GM12874 (cell line): ENCODE data around the gene ITPR2.

Source experiments
- TF ChIP-seq, protein P1 (sequence below): IDR thresholded peaks from 2 replicates; pipeline ENCODE4 v1.5.1; 2011; ENCODE audit warnings: low read depth, mild to moderate bottlenecking, control low read depth, low read length, moderate library complexity; ENCODE audit not compliant: insufficient read depth

ITPR2 gene

DNA sequence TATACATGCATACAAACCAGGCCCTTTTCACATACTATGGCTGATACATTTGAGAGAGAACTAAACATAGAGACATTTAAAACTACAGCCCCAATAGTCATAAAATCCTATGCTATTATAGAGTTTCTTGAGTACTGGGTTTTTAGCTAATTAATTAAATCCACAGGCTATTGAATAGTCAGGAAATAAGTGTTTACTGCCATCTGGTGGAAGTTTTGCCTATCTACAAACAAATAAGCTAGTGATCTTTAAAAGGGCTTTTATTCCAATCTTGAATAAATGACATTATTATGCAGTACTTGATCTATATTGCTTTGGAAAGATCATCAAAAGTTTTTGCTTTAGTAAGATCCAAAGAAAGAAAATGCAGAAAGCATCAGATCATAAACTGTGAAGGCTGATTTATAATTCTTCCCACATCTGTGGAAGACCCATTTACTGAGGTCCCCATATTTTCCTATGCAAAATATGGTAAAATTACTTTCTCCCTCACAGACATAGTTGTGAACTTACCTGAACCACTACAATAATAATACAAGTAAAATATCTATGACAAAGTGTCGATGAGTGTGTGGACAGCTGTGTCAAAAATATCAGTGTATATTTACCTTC, 131.3 kb downstream of the ITPR2 start:
- TF ChIP-seq, protein P1, sequence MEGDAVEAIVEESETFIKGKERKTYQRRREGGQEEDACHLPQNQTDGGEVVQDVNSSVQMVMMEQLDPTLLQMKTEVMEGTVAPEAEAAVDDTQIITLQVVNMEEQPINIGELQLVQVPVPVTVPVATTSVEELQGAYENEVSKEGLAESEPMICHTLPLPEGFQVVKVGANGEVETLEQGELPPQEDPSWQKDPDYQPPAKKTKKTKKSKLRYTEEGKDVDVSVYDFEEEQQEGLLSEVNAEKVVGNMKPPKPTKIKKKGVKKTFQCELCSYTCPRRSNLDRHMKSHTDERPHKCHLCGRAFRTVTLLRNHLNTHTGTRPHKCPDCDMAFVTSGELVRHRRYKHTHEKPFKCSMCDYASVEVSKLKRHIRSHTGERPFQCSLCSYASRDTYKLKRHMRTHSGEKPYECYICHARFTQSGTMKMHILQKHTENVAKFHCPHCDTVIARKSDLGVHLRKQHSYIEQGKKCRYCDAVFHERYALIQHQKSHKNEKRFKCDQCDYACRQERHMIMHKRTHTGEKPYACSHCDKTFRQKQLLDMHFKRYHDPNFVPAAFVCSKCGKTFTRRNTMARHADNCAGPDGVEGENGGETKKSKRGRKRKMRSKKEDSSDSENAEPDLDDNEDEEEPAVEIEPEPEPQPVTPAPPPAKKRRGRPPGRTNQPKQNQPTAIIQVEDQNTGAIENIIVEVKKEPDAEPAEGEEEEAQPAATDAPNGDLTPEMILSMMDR, result 0 out of 2 replicates have a peak, but pooled peaks have one; percentile 19

DNA sequence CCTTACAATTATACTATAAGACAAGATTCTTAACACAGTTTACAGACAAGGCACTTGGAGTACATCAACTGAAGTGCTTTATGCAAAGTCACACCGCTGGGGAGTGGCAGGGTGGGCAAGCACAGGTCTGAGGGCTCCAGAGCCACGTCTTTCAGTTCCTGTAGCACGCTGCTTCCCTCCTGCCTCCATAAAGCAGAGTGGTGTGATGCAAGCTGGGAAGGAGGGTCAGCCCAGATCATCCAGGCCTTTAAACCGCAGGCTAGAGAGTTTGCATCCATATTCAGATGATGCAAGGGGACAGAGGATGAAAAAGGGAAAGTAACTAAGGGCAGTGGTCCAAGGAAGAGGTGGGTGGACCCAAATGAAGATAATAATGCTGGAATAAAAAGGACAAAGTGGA, 132.6 kb downstream of the ITPR2 start:
- TF ChIP-seq, protein P1, result no peak

GRCh38 chr12:26699237-26699636, 133.8 kb downstream of the ITPR2 start:
- TF ChIP-seq, protein P1, result no peak

DNA sequence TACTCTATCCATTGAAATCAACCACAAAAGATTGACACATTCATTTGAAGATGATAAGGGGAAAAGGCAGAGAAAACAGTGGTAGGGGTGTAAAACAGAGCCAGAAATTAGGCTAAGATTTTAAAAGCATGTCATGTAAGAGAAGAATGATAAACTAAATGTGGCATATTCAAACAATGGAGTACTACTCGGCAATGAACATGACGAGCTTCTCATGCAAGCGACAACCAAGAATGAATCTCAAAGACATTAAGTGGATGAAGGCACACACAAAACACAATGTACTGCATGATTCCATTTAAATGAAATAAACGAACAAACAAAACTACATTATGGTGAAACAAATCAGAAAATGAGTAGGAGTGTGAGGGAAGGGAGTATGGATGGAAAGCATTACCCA, 134.8 kb downstream of the ITPR2 start:
- TF ChIP-seq, protein P1, result no peak

- TF ChIP-seq, protein P1, result no peak
These were observed 135.8 kb downstream of the ITPR2 start for GRCh38 chr12:26697217-26697616.

DNA sequence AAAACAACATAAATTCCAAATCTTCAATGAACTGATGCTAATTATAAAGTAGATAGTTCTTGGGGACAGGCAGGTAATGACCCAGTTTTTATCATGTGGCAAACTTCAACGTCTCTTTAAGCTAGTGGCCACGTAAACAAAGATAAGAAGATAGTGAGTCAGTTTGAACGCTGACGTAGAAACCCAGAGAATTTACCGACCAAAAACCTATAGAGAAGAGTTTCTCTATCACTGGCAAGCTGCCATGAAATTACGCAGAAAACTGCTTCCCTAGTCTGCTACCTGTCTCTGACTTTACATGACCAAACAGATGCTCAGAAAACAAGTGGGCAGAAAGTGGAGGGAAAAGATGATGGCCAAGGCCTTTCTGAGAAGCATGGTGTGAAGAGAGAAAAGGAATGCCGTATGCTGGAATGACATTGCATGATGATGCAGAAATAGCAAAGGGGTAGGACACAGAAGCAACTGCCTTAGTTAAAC, 136.3 kb downstream of the ITPR2 start:
- TF ChIP-seq, protein P1, result no peak

- TF ChIP-seq, protein P1, result no peak
These were observed 136.9 kb downstream of the ITPR2 start for GRCh38 chr12:26696048-26696612.
